ENCODE results near the gene IGSF10. TPM values are rescaled to one million over a fixed set of nuclear protein-coding genes. Genes with fewer than 3 reads are reported as not detected.
A peak's percentile ranks its signal among the peaks of the same experiment; 100 is the strongest.

IGSF10 gene
- total and polyA plus RNA-seq, 4 donors: 6.8 to 62.9 (median 20.5) TPM

DNA sequence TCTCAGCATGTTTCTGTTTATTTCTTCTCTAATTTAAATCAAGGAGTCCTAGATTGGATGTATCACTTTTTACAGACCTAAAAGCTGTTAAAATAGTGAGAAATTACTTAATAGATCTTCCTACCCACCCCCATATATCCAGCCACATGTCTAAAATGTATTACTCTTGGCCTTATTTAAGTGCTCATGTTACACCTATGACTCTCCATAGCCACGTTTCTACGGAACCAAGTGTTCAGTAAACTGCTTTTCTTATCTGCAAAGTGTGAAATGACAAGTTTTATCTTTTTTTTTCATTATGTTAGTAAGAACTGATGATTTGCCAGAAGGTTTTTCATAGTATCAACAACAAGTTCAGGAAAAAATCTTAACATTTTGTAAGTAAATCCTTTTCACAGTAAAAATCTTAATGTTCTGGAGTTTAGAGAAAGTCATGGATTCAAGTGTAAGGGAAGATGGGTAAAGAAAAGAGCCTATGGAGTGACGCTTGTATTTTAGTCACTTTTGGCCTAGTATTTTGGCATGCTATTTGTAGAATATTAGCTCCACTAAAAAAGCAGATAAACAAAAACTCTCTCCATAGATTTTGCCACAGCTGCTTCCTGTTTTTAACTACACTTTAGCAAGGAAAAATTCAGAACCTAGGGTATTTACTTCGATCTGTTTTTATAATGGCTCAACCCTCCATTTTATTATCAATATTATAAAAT lies 41.2 kb upstream of the IGSF10 start:
- Histone ChIP-seq H3K4me3 (no peak overlapping the region), H3K27ac (ENCODE audit: low read depth in 1 of 2, low read length in 1 of 2) (no peak overlapping the region), H3K9ac (ENCODE audit: insufficient read depth in 1 of 2, low read length in 2 of 2) (peak overlapping the region in 1 of 2 donors; percentile 44), H3K4me1 (ENCODE audit: control insufficient read depth in 5 of 5, insufficient read depth in 5 of 5, low read length in 5 of 5) (peaks cover 0 to 22% (median 4%) of the 10 kb centered on the region in 5 donors), H3K27me3 (ENCODE audit: control insufficient read depth in 3 of 3, insufficient read depth in 3 of 3, low read length in 2 of 3) (no peaks in the 10 kb centered on the region), H3K36me3 (ENCODE audit: control insufficient read depth in 4 of 4, insufficient read depth in 4 of 4, low read length in 4 of 4) (no peaks in the 10 kb centered on the region), H3K9me3 (ENCODE audit: control insufficient read depth in 4 of 4, insufficient read depth in 3 of 4, low read length in 3 of 4) (no peaks in the 10 kb centered on the region)
- TF ChIP-seq, protein P1, sequence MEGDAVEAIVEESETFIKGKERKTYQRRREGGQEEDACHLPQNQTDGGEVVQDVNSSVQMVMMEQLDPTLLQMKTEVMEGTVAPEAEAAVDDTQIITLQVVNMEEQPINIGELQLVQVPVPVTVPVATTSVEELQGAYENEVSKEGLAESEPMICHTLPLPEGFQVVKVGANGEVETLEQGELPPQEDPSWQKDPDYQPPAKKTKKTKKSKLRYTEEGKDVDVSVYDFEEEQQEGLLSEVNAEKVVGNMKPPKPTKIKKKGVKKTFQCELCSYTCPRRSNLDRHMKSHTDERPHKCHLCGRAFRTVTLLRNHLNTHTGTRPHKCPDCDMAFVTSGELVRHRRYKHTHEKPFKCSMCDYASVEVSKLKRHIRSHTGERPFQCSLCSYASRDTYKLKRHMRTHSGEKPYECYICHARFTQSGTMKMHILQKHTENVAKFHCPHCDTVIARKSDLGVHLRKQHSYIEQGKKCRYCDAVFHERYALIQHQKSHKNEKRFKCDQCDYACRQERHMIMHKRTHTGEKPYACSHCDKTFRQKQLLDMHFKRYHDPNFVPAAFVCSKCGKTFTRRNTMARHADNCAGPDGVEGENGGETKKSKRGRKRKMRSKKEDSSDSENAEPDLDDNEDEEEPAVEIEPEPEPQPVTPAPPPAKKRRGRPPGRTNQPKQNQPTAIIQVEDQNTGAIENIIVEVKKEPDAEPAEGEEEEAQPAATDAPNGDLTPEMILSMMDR (IDR thresholded peaks at IDR 0.05; ENCODE audit: control extremely low read depth, extremely low read depth): no peak
- 50 to 67% methylated on average over 4 of the region's 4 CpGs for WGBS, 2 donors
- DNase-seq: peak in 2 of 3 donors; percentile 77 to 83
- no peak for ATAC-seq (ENCODE audit: insufficient read depth, low FRiP score)

DNA sequence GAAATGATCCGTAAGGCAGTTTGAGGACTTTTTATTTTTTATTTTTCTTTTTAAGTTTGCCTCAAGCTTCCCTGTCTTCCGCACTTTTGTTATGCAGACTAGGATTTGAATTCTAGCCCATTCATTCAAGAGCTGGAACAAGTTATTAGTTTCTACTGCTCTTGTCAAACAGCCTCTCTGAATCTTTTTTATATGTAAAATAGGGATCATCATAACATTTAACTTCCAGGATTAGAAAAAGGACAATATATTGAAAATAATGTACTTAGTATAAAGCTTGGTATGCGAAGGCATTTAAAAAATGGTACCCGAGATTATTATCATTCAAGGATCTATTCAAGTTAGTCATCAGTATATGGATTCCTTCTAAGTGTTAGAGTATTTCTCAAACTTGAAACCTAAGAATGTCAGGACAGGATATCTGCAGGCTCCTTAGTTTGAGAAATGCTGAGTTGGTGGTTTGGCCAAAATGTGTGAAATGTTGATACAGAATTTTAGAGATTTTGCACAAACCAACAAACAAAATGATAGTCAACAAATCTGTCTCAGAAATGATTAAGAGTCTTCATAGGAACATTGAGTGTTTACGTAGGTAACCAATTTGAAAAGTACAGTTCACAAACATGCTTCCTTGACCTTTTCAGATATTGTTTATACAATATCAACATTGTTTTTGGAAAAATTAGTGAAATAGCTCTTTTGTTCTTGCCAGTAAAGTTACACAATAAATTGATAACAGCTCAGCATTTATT lies 40.5 kb upstream of the IGSF10 start:
- no peak overlapping the region for H3K9ac ChIP-seq (ENCODE audit: insufficient read depth in 1 of 2, low read length in 2 of 2)
- no peaks in the 10 kb centered on the region for H3K27me3 ChIP-seq (ENCODE audit: control insufficient read depth in 3 of 3, insufficient read depth in 3 of 3, low read length in 2 of 3)
- TF ChIP-seq, protein P1 (IDR thresholded peaks at IDR 0.05; ENCODE audit: control extremely low read depth, extremely low read depth): no peak
- WGBS, 2 donors: 70 to 72% methylated on average over 5 of the region's 5 CpGs
- H3K9me3 ChIP-seq (ENCODE audit: control insufficient read depth in 4 of 4, insufficient read depth in 3 of 4, low read length in 3 of 4): no peaks in the 10 kb centered on the region
- no peaks in the 10 kb centered on the region for H3K36me3 ChIP-seq (ENCODE audit: control insufficient read depth in 4 of 4, insufficient read depth in 4 of 4, low read length in 4 of 4)
- DNase-seq: peak in 1 of 3 donors; percentile 77
- peaks cover 0 to 22% (median 4%) of the 10 kb centered on the region in 5 donors for H3K4me1 ChIP-seq (ENCODE audit: control insufficient read depth in 5 of 5, insufficient read depth in 5 of 5, low read length in 5 of 5)
- H3K27ac ChIP-seq (ENCODE audit: low read depth in 1 of 2, low read length in 1 of 2): no peak overlapping the region
- no peak overlapping the region for H3K4me3 ChIP-seq
- ATAC-seq (ENCODE audit: insufficient read depth, low FRiP score): no peak

DNA sequence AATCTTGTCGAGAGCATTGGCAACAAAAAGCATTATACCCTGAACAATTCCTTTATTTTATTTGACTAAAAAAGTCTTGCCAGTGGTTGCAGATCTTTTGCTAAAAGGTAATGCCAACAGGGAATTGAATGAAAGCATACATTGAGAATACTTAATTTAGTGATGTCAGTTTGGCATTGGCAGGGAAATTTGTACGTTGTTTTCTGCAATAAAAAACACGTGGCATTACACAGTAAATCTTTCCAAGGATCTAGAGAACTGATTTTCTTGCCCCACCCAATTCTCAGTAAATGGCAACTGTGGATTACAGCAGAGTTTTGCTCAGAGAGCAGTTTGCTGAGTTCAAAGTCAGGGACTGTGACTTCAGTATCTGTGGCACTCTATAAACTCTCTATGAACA lies 38.3 kb upstream of the IGSF10 start:
- H3K9ac ChIP-seq (ENCODE audit: insufficient read depth in 1 of 2, low read length in 2 of 2): no peak overlapping the region
- H3K27ac ChIP-seq (ENCODE audit: low read depth in 1 of 2, low read length in 1 of 2): no peak overlapping the region
- H3K4me3 ChIP-seq: no peak overlapping the region
- peaks cover 0 to 22% (median 4%) of the 10 kb centered on the region in 5 donors for H3K4me1 ChIP-seq (ENCODE audit: control insufficient read depth in 5 of 5, insufficient read depth in 5 of 5, low read length in 5 of 5)
- WGBS, 2 donors: 73 to 79% methylated on average over 3 of the region's 3 CpGs
- H3K9me3 ChIP-seq (ENCODE audit: control insufficient read depth in 4 of 4, insufficient read depth in 3 of 4, low read length in 3 of 4): no peaks in the 10 kb centered on the region
- DNase-seq: no peak
- H3K36me3 ChIP-seq (ENCODE audit: control insufficient read depth in 4 of 4, insufficient read depth in 4 of 4, low read length in 4 of 4): no peaks in the 10 kb centered on the region
- no peaks in the 10 kb centered on the region for H3K27me3 ChIP-seq (ENCODE audit: control insufficient read depth in 3 of 3, insufficient read depth in 3 of 3, low read length in 2 of 3)
- TF ChIP-seq, protein P1 (IDR thresholded peaks at IDR 0.05; ENCODE audit: control extremely low read depth, extremely low read depth): no peak
- no peak for ATAC-seq (ENCODE audit: insufficient read depth, low FRiP score)

Data from lung (tissue), 12 donors.